Endothelial cell of umbilical vein (primary cell): ENCODE data around the gene HERC5. TPM values are rescaled to one million over a fixed set of nuclear protein-coding genes. Genes with fewer than 3 reads are reported as not detected.

Experiments used
- BruUV-seq: library from RNA; stranded (reverse); fragments of 400-500 nt; replicated peaks from 2 replicates; lab custom pipeline; 2021; lab: Mats Ljungman, UMichigan
- CTCF ChIA-PET: fragments of 300-600, 350-600 bp; sonication (Branson Sonifier 250); formaldehyde crosslinking; loops from one replicate; lab custom pipeline; 2021; ENCODE audit warnings: antibody characterized with exemption, inconsistent platforms; lab: Charles Lee
- POLR2A ChIA-PET: fragments of 300-600, 350-600 bp; sonication (Branson Sonifier 250); formaldehyde crosslinking; loops from one replicate; lab custom pipeline; 2021; ENCODE audit warnings: antibody characterized with exemption, inconsistent platforms; lab: Charles Lee
- DNase-seq: peaks from one replicate; pipeline ENCODE4 v3.0.0-alpha.2; 2011; ENCODE audit warnings: low read depth, low spot score
- FAIRE-seq: peaks from 2 replicates; lab custom pipeline; 2011; peaks lifted over from hg19 to GRCh38; lab: Jason Lieb, UNC
- H2AFZ ChIP-seq: 2 replicates; pipeline ENCODE4 v1.6.0; 2012; ENCODE audit warnings: low read depth, low read length, control low read depth, inconsistent platforms
- H3K27ac ChIP-seq: 2 replicates; pipeline ENCODE4 v1.5.1; 2011; ENCODE audit warnings: low read depth, mild to moderate bottlenecking, control low read depth, low read length, moderate library complexity; ENCODE audit not compliant: insufficient read depth
- H3K27me3 ChIP-seq, 2 experiments: 2 replicates each; pipeline versions ENCODE4 v1.6.0 to v1.6.1; 2011; ENCODE audit warnings: low read length in 2 of 2, mixed read lengths in 1 of 2; ENCODE audit not compliant: control insufficient read depth in 2 of 2, insufficient read depth in 2 of 2
- H3K36me3 ChIP-seq, 2 experiments: 2 replicates in 1 of 2; 3 replicates in 1 of 2; pipeline ENCODE4 v1.5.1; 2011; ENCODE audit warnings: low read length in 2 of 2, mild to moderate bottlenecking in 1 of 2, moderate library complexity in 1 of 2; ENCODE audit not compliant: control insufficient read depth in 2 of 2, insufficient read depth in 2 of 2; ENCODE audit errors: extremely low read depth in 1 of 2
- H3K4me1 ChIP-seq: 3 replicates; pipeline ENCODE4 v1.5.1; 2011; ENCODE audit warnings: mild to moderate bottlenecking, low read length; ENCODE audit not compliant: control insufficient read depth, insufficient read depth; ENCODE audit errors: extremely low read depth
- H3K4me2 ChIP-seq: 2 replicates; pipeline ENCODE4 v1.6.1; 2011; ENCODE audit warnings: low read length, control low read depth, mixed read lengths; ENCODE audit not compliant: insufficient read depth
- H3K4me3 ChIP-seq, 3 experiments: fragments of 200-600 bp in 1 of 3; sonication (generic), shearing (Covaris generic) in 1 of 3; replicated peaks in 1 of 3; 2 replicates each; pipeline ENCODE4 v1.5.1; 2011 to 2016; ENCODE audit warnings: control low read depth in 3 of 3, low read length in 3 of 3, mild to moderate bottlenecking in 2 of 3, inconsistent platforms in 1 of 3, low read depth in 1 of 3, moderate library complexity in 1 of 3; ENCODE audit not compliant: insufficient read depth in 1 of 3
- H3K79me2 ChIP-seq: 2 replicates; pipeline ENCODE4 v1.6.0; 2012; ENCODE audit warnings: low read length, inconsistent platforms; ENCODE audit not compliant: control insufficient read depth, insufficient read depth
- H3K9ac ChIP-seq: replicated peaks from 2 replicates; pipeline ENCODE3; 2011; ENCODE audit warnings: low read length, control low read depth; ENCODE audit not compliant: insufficient read depth; ENCODE audit errors: extremely low read depth
- H3K9me1 ChIP-seq: replicated peaks from 3 replicates; pipeline ENCODE4 v1.6.0; 2011; ENCODE audit warnings: mild to moderate bottlenecking, low read length; ENCODE audit not compliant: control insufficient read depth, insufficient read depth; ENCODE audit errors: extremely low read depth
- H3K9me3 ChIP-seq: replicated peaks from 2 replicates; pipeline ENCODE4 v1.5.1; 2012; ENCODE audit warnings: low read length, inconsistent platforms; ENCODE audit not compliant: control insufficient read depth, insufficient read depth
- H4K20me1 ChIP-seq: replicated peaks from 2 replicates; pipeline ENCODE3; 2011; ENCODE audit warnings: mild to moderate bottlenecking, low read length; ENCODE audit not compliant: control insufficient read depth, insufficient read depth; ENCODE audit errors: extremely low read depth
- CTCF ChIP-seq, 2 donors: IDR thresholded peaks; 1 replicate in 1 of 2; 2 replicates in 1 of 2; pipeline ENCODE4 v1.5.1; 2011; ENCODE audit warnings: low read length in 2 of 2, mild to moderate bottlenecking in 2 of 2, moderate library complexity in 2 of 2, control low read depth in 1 of 2, inconsistent platforms in 1 of 2, low read depth in 1 of 2; ENCODE audit not compliant: insufficient read depth in 1 of 2; ENCODE audit errors: extremely low read depth in 1 of 2
- EZH2 ChIP-seq: IDR thresholded peaks from 2 replicates; pipeline ENCODE4 v1.6.1; 2012; ENCODE audit warnings: borderline replicate concordance, low read depth, mild to moderate bottlenecking, moderate library complexity, low read length, inconsistent platforms; ENCODE audit not compliant: severe bottlenecking
- FOS ChIP-seq: IDR thresholded peaks from 2 replicates; pipeline ENCODE4 v1.6.1; 2011; ENCODE audit warnings: mild to moderate bottlenecking, low read length, moderate library complexity, borderline replicate concordance; ENCODE audit not compliant: insufficient read depth
- GATA2 ChIP-seq: IDR thresholded peaks from 2 replicates; pipeline ENCODE4 v1.7.0; 2011; ENCODE audit warnings: low read depth, mild to moderate bottlenecking, moderate library complexity, mixed read lengths, low read length; ENCODE audit not compliant: insufficient read length, insufficient read depth
- JUN ChIP-seq: IDR thresholded peaks from 2 replicates; pipeline ENCODE4 v1.6.1; 2011; ENCODE audit warnings: borderline replicate concordance, low read depth; ENCODE audit not compliant: insufficient read length, insufficient read depth
- MAX ChIP-seq: IDR thresholded peaks from 2 replicates; pipeline ENCODE4 v1.6.1; 2011; ENCODE audit not compliant: insufficient read depth, insufficient read length
- MYC ChIP-seq: IDR thresholded peaks from one replicate; pipeline ENCODE4 v1.6.1; 2011; ENCODE audit warnings: mild to moderate bottlenecking, low read depth, low read length
- POLR2A ChIP-seq: IDR thresholded peaks from 2 replicates; pipeline ENCODE4 v1.6.1; 2012; ENCODE audit warnings: low read depth, mild to moderate bottlenecking, control low read depth, low read length
- POLR2AphosphoS5 ChIP-seq: IDR thresholded peaks from 2 replicates; pipeline ENCODE4 v1.6.1; 2012; ENCODE audit warnings: low read depth, mild to moderate bottlenecking, control low read depth, low read length, moderate library complexity; ENCODE audit not compliant: insufficient read depth
- dilution Hi-C: fragments of 300-500 bp; cut with MboI; formaldehyde crosslinking; loops from one replicate; pipeline ENCODE4 v1.15.0; 2019; ENCODE audit warnings: low sequenced_read_pairs; ENCODE audit not compliant: extremely low pct_ligation_motif_present
- intact Hi-C: fragments of 100-400 bp; cut with micrococcal nuclease; formaldehyde crosslinking; loops from one replicate; pipeline ENCODE4 v1.10.0; 2022
- polyA plus RNA-seq, 4 experiments: library from polyadenylated mRNA; depleted of rRNA in 3 of 4; stranded (reverse) in 3 of 4; unstranded in 1 of 4; fragments of >200 nt; gene quantifications; 2 replicates each; pipeline versions ENCODE4 v1.2.1 to v1.2.3, GENCODE V29; 2011 to 2012; ENCODE audit warnings: missing spikeins in 1 of 4
- total RNA-seq: library from RNA; stranded (reverse); gene quantifications from 2 replicates; pipeline ENCODE4 v1.2.3, GENCODE V29; 2021

HERC5 gene
- total and polyA plus RNA-seq, 2 donors (not counting 3 experiments of a cell fraction or from before 2014, with no cell fraction given), result 0.19 to 0.91 TPM

- CTCF ChIA-PET, result interaction anchor here (2.0 kb wide), 1 partner anchor 51 kb away, joined by 5 read pairs; no protein-coding TSS in a partner anchor
- DNase-seq (no peak), FAIRE-seq (no peak)
- H4K20me1 ChIP-seq, result no peaks in the 10 kb centered on the region
- dilution Hi-C loops, result no loop called here
- no peaks in the 10 kb centered on the region for H3K79me2 ChIP-seq
- TF ChIP-seq EZH2, result no peak
- no peak for TF ChIP-seq POLR2AphosphoS5
- no peak for TF ChIP-seq GATA2
- TF ChIP-seq MYC, result no peak
- no peak for TF ChIP-seq FOS
- no peak for TF ChIP-seq MAX
- TF ChIP-seq POLR2A, result no peak
- no peak for TF ChIP-seq CTCF (IDR thresholded peaks at IDR 0.05; ENCODE audit: extremely low read depth in 1 of 2, insufficient read depth in 1 of 2, low read depth in 1 of 2, low read length in 2 of 2)
- TF ChIP-seq JUN, result no peak
- H3K9me3 ChIP-seq, result no peaks in the 10 kb centered on the region
- POLR2A ChIA-PET, result no interaction called here
- intact Hi-C loops, result no loop called here
- H3K27me3 ChIP-seq, result no peaks in the 10 kb centered on the region
- H3K4me3 ChIP-seq, result no peak overlapping the region
- no TSS peak for BruUV-seq
- no peak overlapping the region for H3K4me2 ChIP-seq
- no peak overlapping the region for H3K9ac ChIP-seq
- no peaks in the 10 kb centered on the region for H3K9me1 ChIP-seq
- H2AFZ ChIP-seq, result no peak overlapping the region
- no peaks in the 10 kb centered on the region for H3K4me1 ChIP-seq
- no peaks in the 10 kb centered on the region for H3K36me3 ChIP-seq
- H3K27ac ChIP-seq, result no peak overlapping the region
These were observed 37.0 kb upstream of the HERC5 start for GRCh38 chr4:88419874-88420273.
